Sigmoid colon (tissue), 7 donors: ENCODE measurements around the gene SPAG16. TPM values are rescaled to one million over a fixed set of nuclear protein-coding genes. Genes with fewer than 3 reads are reported as not detected.

Experiments used
- DNase-seq: peaks from one replicate; pipeline ENCODE4 v3.0.0-alpha.2; 2019
- H3K27ac ChIP-seq, 4 donors: fragments of 200-600 bp; sonication (generic); one replicate each; pipeline ENCODE4 v1.5.1; 2016 to 2019; ENCODE audit warnings: mild to moderate bottlenecking in 1 of 4
- H3K27me3 ChIP-seq, 3 donors: fragments of 200-600 bp; sonication (generic); one replicate each; pipeline ENCODE4 v1.5.1; 2019; ENCODE audit warnings: mild to moderate bottlenecking in 1 of 3
- H3K36me3 ChIP-seq, 4 donors: fragments of 200-600 bp; sonication (generic); one replicate each; pipeline ENCODE4 v1.5.1; 2016 to 2019
- H3K4me1 ChIP-seq, 4 donors: fragments of 200-600 bp; sonication (generic); one replicate each; pipeline ENCODE4 v1.5.1; 2017 to 2019
- H3K4me3 ChIP-seq, 4 donors: fragments of 200-600 bp; sonication (generic); one replicate each; pipeline ENCODE4 v1.5.1; 2017 to 2019; ENCODE audit warnings: mild to moderate bottlenecking in 2 of 4, moderate library complexity in 1 of 4
- H3K9me3 ChIP-seq, 4 donors: fragments of 200-600 bp in 3 of 4; sonication (generic) in 3 of 4; one replicate each; pipeline versions ENCODE4 v1.5.1 to v1.6.1; 2013 to 2019
- EP300 ChIP-seq, 4 donors: sonication (generic); formaldehyde crosslinking; IDR thresholded peaks; one replicate each; pipeline ENCODE4 v1.6.1; 2017; ENCODE audit warnings: antibody characterized with exemption in 4 of 4
- POLR2A ChIP-seq, 2 donors: fragments of 450-650 bp; IDR thresholded peaks; one replicate each; pipeline ENCODE4 v1.6.1; 2016; ENCODE audit warnings: antibody characterized with exemption in 2 of 2, mild to moderate bottlenecking in 2 of 2, moderate library complexity in 2 of 2
- POLR2AphosphoS5 ChIP-seq, 4 donors: sonication (generic); formaldehyde crosslinking; IDR thresholded peaks; one replicate each; pipeline ENCODE4 v1.6.1; 2017; ENCODE audit warnings: antibody characterized with exemption in 4 of 4
- WGBS, 2 donors: extraction: QIAGEN DNeasy Blood & Tissue Kit; methylation state at CpG; one replicate each; pipeline ENCODE4 v1.1.7; 2013; 5-methylcytosine and 5-hydroxymethylcytosine counted together
- intact Hi-C: fragments of 100-400 bp; cut with DNase I; formaldehyde crosslinking; loops from one replicate; pipeline ENCODE4 v1.15.1; 2023
- polyA plus RNA-seq, 3 donors: library from polyadenylated mRNA; stranded (reverse); fragments of 200-250 nt; gene quantifications; one replicate each; pipeline ENCODE4 v1.2.3, GENCODE V29; 2013
- total RNA-seq, 4 donors: library from RNA; depleted of rRNA; stranded (reverse); fragments of >200 nt; gene quantifications; one replicate each; pipeline ENCODE4 v1.1.0, GENCODE V29; 2016
- TF ChIP-seq, protein P1 (sequence below), 4 experiments: fragments of 450-650 bp in 3 of 4; fragments of 200-600 bp in 1 of 4; IDR thresholded peaks; one replicate each; pipeline ENCODE4 v1.5.1; 2016 to 2019; ENCODE audit warnings: antibody characterized with exemption in 4 of 4, mild to moderate bottlenecking in 3 of 4, moderate library complexity in 2 of 4
- donor health status: healthy with polysubstance abuse.
- donor health status: Bipolar disorder and iron deficiency.
- donor health status: healthy.

The SPAG16 gene
- total and polyA plus RNA-seq, 7 donors: 13.1 to 70.3 (median 36.0) TPM

GRCh38 chr2:213316001-213316735, 31.9 kb downstream of the SPAG16 start:
- no peak for DNase-seq
- H3K9me3 ChIP-seq: no peaks in the 10 kb centered on the region
- peaks cover 0 to 26% (median 4%) of the 10 kb centered on the region in 4 donors for H3K36me3 ChIP-seq
- 88 to 90% methylated on average over 3 of the region's 3 CpGs for WGBS, 2 donors
- H3K27ac ChIP-seq: no peak overlapping the region
- TF ChIP-seq EP300 (IDR thresholded peaks at IDR 0.05): no peak
- TF ChIP-seq POLR2A (IDR thresholded peaks at IDR 0.05): no peak
- H3K4me3 ChIP-seq: no peak overlapping the region
- intact Hi-C loops: no loop called here
- H3K4me1 ChIP-seq: no peaks in the 10 kb centered on the region
- H3K27me3 ChIP-seq: no peaks in the 10 kb centered on the region

GRCh38 chr2:213317929-213318328, 33.7 kb downstream of the SPAG16 start:
- WGBS, 2 donors: 80 to 87% methylated on average over 3 of the region's 3 CpGs
- Histone ChIP-seq H3K9me3 (no peaks in the 10 kb centered on the region), H3K4me3 (no peak overlapping the region), H3K4me1 (no peaks in the 10 kb centered on the region), H3K36me3 (peaks cover 0 to 30% (median 4%) of the 10 kb centered on the region in 4 donors), H3K27ac (no peak overlapping the region), H3K27me3 (no peaks in the 10 kb centered on the region)
- intact Hi-C loops: no loop called here
- no peak for DNase-seq
- TF ChIP-seq POLR2A (IDR thresholded peaks at IDR 0.05) (no peak), POLR2AphosphoS5 (IDR thresholded peaks at IDR 0.05) (no peak), EP300 (IDR thresholded peaks at IDR 0.05) (no peak)
- TF ChIP-seq, protein P1, sequence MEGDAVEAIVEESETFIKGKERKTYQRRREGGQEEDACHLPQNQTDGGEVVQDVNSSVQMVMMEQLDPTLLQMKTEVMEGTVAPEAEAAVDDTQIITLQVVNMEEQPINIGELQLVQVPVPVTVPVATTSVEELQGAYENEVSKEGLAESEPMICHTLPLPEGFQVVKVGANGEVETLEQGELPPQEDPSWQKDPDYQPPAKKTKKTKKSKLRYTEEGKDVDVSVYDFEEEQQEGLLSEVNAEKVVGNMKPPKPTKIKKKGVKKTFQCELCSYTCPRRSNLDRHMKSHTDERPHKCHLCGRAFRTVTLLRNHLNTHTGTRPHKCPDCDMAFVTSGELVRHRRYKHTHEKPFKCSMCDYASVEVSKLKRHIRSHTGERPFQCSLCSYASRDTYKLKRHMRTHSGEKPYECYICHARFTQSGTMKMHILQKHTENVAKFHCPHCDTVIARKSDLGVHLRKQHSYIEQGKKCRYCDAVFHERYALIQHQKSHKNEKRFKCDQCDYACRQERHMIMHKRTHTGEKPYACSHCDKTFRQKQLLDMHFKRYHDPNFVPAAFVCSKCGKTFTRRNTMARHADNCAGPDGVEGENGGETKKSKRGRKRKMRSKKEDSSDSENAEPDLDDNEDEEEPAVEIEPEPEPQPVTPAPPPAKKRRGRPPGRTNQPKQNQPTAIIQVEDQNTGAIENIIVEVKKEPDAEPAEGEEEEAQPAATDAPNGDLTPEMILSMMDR (IDR thresholded peaks at IDR 0.05): no peak

GRCh38 chr2:213320604-213321003, 36.3 kb downstream of the SPAG16 start:
- 97% methylated on average over 2 of the region's 2 CpGs for WGBS, 2 donors
- H3K4me1 ChIP-seq: no peaks in the 10 kb centered on the region
- no peak overlapping the region for H3K4me3 ChIP-seq
- TF ChIP-seq, protein P1 (IDR thresholded peaks at IDR 0.05): no peak
- TF ChIP-seq POLR2A (IDR thresholded peaks at IDR 0.05): no peak
- no peak for TF ChIP-seq EP300 (IDR thresholded peaks at IDR 0.05)
- TF ChIP-seq POLR2AphosphoS5 (IDR thresholded peaks at IDR 0.05): no peak
- no peak for DNase-seq
- H3K27me3 ChIP-seq: no peaks in the 10 kb centered on the region
- H3K9me3 ChIP-seq: no peaks in the 10 kb centered on the region
- peaks cover 0 to 47% (median 4%) of the 10 kb centered on the region in 4 donors for H3K36me3 ChIP-seq
- intact Hi-C loops: no loop called here
- H3K27ac ChIP-seq: no peak overlapping the region

DNA sequence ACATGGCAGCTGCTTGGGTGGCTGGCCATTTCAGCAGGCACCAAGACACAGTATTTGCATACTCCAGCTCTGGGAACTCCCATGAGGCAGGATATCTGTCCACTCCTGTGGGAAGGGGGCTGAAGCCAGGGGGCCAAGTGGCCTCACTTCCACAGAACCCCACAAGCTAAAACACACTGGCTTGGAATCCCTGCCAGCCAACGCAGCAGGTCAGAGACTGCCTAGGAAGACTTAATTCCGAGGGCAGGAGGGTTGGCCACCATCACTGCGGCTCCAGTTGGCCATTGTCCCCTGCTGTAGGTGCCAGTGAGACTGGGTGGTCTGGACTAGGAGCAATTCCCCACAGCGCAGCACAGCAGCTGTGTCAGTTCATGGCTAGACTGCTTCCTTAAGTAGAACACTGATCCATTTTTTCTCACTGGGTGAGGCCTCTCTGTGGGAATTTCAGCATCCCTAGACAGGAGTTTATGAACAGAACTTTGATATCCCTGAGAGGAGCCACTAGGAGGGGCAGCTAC, 52.0 kb downstream of the SPAG16 start:
- no peak for DNase-seq
- H3K36me3 ChIP-seq: no peaks in the 10 kb centered on the region
- no peaks in the 10 kb centered on the region for H3K27me3 ChIP-seq
- H3K9me3 ChIP-seq: peaks cover 0 to 13% (median 7%) of the 10 kb centered on the region in 4 donors
- intact Hi-C loops: no loop called here
- H3K4me1 ChIP-seq: no peaks in the 10 kb centered on the region
- no peak overlapping the region for H3K4me3 ChIP-seq
- no peak for TF ChIP-seq EP300 (IDR thresholded peaks at IDR 0.05)
- TF ChIP-seq, protein P1 (IDR thresholded peaks at IDR 0.05): no peak
- TF ChIP-seq POLR2A (IDR thresholded peaks at IDR 0.05): no peak
- no peak for TF ChIP-seq POLR2AphosphoS5 (IDR thresholded peaks at IDR 0.05)
- WGBS, 2 donors: 94 to 97% methylated on average over 4 of the region's 4 CpGs
- no peak overlapping the region for H3K27ac ChIP-seq

- Histone ChIP-seq H3K27ac (no peak overlapping the region), H3K36me3 (no peaks in the 10 kb centered on the region), H3K4me3 (no peak overlapping the region), H3K27me3 (no peaks in the 10 kb centered on the region), H3K9me3 (no peaks in the 10 kb centered on the region), H3K4me1 (no peaks in the 10 kb centered on the region)
- DNase-seq: no peak
- intact Hi-C loops: no loop called here
- TF ChIP-seq POLR2AphosphoS5 (IDR thresholded peaks at IDR 0.05) (no peak), POLR2A (IDR thresholded peaks at IDR 0.05) (no peak), EP300 (IDR thresholded peaks at IDR 0.05) (no peak)
- TF ChIP-seq, protein P1 (IDR thresholded peaks at IDR 0.05): no peak
- 63 to 91% methylated on average over 2 of the region's 2 CpGs for WGBS, 2 donors
Observed at GRCh38 chr2:213353419-213353818, 69.2 kb downstream of the SPAG16 start.
